CD4-positive, alpha-beta T cell treated with Interferon alpha-2 for 1 hour (primary cell): ENCODE data around the gene SLC35E1.
A peak's percentile ranks its signal among the peaks of the same experiment; 100 is the strongest.
"Not testable (repeated sequence)": the region's sequence is repeated elsewhere in the genome, so short reads cannot be mapped to it uniquely, and the experiment has no call there.

ENCODE experiments used
- DNase-seq, 2 donors: peaks; one replicate each; pipeline ENCODE4 v3.0.0-alpha.2; 2020 to 2022

SLC35E1 gene

DNA sequence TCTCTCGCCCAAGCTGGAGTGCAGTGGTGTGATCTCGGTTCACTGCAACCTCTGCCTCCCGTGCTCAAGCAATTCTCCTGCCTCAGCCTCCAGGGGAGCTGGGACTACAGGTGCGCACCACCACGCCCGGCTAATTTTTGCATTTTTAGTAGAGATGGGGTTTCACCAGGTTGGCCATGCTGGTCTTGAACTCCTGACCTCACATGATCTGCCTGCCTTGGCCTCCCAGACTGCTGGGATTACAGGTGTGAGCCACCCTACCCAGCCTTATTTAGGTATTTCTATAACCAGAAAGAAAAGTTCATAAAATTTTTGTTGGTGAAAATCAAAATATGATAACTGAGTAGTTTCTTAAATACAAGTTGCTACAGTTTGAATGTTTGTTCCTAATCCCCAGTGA is 28.5 kb downstream of the SLC35E1 start:
- not testable (repeated sequence) for DNase-seq

GRCh38 chr19:16542910-16543472 is 29.2 kb downstream of the SLC35E1 start:
- DNase-seq, result no peak

DNA sequence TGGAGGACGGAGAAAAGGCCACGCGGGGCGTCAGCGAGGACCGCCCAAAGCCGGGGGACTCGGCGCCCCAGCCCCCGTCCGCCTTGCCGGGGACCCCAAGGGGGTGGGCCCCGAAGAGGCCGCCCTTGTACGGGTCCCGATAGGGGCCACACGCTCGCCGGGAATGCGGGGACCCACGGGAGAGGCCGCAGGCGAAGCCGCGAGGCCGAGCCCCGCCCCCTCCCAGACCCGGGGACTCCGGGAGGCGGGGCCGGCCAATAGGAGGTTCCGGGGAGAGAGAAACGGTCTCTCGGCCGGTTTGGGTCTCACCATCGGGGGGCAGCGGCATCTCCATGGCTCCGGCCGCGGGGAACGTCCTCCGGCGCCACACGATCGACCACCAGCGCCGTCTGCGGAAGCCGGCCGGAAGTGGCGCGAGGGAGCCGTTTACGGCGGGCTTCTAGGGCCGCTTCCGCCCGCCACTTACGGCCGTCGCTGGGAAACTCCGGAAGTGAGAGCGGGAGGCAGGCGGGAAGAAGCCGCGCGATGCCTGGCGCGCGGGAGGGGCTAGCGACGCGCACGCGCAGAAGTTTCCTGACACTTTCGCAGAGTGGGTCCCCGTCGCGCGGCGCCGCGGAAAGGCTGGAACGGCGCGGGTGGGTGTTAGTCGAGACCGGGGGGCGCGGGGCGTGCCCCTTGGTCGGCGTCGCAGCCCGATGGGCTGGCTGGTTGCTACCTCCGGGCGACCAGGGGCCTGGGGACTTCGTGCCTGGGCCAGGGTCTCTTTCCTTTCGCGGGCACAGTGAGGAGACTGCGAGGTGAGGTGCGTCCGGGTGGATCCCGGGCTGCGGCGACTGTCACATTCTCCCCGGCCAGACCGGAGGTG is 29.9 kb downstream of the SLC35E1 start, which contains the start of gene CHERP:
Gene CHERP, minus strand, starts transcription at position 393 of the 865 bp plus-strand sequence. Its CDS starts 59 bp downstream, at position 334.
- DNase-seq, result peak; percentile 94 to 96

DNA sequence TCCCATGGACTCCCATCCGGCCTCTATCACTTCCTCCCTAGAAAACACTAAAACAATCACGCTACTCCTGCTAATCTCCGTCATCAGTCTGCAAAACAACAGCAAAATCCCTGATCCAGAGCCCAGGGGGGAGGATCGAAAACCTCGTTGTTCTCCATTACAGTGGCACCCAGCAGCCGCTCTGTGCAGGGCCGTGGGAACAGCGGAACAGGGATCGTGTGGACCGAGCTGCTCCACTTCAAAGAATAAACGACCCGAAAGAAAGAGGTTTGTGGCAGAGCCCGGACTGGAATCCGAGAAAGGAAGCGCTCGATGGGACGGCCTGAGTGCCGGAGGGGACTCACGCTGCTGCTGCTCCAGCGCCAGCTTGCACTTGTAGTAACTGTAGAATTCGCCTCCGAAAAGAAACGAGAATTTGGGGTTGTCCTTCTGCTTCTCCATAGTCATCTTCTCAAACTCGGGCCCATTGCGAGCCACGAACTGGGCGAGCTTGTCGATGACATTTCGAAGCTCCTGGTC is 30.6 kb downstream of the SLC35E1 start:
- DNase-seq, result no peak

DNA sequence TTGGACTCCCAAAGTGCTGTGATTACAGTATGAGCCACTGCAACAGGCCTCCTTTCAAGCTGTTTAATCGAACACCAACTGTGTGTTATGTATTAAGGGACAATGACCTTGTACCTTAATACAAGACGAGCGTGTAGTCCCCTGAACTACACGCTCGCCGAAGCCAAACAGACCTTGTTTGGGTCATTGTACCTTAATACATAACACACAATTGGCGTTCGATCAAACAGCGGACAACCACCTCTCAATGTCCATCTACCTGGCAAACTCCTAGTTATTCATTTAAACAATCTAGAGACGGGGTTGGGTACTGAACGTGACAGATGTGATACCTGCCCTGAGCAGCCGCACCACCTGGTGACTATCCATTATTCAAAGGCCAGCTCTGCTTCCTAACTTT is 31.3 kb downstream of the SLC35E1 start:
- DNase-seq, result no peak

DNA sequence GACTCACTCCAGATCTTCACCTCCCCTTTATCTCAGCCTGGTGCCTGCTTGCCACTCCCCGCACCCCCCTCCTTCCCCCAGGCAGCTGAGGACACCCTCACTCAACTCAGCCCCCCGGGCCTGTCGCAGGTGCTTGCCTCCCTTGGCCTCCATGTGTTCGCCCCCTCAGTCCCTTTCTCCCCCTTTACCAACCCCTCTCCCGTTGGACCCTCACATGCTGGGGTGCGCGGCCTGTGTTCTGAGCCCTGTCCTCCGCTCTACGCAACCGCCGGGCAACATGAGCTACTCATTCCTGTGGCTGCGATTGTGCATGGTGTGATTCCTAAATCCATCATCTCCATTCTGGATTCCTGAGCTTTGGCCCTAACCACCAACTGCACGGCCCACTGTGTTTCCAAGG is 35.1 kb downstream of the SLC35E1 start:
- DNase-seq, result no peak

DNA sequence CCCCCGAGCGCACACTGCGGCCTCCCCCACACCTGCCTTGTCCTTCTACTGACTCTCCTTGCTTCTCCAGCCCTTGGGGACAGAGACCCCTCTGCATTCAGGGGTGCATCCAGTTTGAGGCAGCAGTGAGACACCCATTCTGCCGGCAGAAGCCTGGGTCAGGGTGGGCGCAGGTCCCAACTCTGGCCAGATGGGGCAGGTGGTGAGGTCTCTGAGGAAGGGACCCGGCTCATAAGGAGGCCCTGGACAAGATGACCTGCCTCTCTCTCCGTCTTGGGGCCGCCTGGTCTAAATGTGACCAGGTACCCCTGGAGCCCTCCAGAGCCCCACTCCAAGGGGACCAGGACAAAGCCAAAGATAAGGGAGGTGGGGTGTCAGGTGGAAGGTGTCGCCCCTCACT is 36.1 kb downstream of the SLC35E1 start:
- no peak for DNase-seq

GRCh38 chr19:16535381-16535780 is 36.8 kb downstream of the SLC35E1 start:
- DNase-seq, result no peak

GRCh38 chr19:16532440-16533234 is 39.6 kb downstream of the SLC35E1 start:
- no peak for DNase-seq

DNA sequence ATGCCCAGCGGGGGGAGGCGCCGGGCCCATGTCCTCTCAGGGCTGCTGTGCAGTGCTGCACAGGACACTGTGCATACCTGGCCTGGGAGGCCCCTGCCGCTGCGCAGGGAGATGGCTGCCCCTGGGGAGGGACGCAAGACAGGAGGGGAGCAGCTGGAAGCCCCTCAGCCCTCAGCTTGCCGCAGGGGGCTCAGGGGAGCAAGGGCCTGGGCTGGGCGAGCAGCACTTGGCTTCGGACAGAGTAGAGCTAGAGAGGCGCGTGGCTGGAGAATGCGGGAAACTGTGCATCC is 40.9 kb downstream of the SLC35E1 start:
- no peak for DNase-seq

GRCh38 chr19:16530540-16531379 is 41.5 kb downstream of the SLC35E1 start:
- no peak for DNase-seq

DNA sequence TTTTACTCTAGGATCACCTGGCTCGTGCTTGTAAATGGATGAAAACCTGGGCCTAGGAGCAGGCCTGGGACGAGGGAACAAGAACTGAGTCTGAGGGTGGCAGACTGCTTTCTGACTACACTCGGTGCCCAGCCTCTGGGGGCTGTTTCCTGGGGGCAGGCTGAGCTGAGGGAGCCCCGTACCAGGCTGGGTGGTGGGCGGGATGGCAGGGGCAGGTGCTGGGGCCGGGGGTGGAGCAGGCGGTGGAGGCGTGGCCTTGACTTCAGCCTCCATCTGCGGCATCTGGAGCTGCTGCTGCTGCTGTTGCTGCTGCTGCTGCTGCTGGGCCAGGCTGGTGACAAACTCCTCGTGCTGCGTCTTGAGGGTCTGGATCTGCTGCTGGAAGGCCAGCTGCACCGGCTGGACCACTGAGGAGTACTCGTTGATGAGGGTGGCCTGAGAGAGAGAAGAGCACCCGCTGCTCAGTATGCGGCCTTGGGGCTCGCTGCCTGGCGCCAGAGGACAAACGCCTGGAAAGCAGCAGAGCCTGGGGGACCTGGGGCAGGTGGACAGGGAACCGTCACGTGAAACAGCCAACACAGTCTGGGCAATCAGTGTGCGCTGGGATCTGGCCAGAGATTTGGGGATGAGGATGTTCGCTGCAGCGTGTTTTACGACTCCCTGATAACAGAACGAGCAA is 42.6 kb downstream of the SLC35E1 start:
- DNase-seq, result no peak

GRCh38 chr19:16527971-16528521 is 44.2 kb downstream of the SLC35E1 start:
- DNase-seq, result peak; percentile 42 to 57

DNA sequence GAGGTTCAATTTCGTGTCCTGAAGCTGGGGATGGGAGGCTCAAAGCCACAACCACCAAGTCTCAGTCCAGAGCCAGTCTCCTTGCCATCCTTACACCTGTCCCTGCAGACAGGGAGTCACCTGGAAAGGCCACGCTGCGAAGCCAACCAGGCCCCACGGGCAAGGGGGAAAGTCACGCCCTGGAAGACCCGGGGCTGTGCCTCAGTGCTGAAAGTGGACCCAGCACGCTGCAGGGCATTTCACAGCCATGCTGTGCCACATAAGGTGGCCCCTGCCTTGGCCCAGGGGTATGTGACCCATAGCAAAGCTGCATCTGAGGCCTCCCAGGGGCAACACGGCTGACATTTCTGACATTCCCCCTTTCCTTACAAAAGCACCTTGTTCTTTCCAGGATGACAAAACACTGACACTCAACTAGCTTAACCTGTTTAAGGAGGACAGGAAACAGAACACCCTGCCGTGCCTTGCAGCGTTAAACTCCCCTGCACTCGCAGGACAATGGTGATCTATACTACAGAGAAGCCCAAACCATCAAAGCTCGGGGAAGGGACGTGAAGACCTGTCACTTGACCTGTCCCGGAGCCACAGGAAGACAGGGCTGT is 44.8 kb downstream of the SLC35E1 start:
- DNase-seq, result no peak

DNA sequence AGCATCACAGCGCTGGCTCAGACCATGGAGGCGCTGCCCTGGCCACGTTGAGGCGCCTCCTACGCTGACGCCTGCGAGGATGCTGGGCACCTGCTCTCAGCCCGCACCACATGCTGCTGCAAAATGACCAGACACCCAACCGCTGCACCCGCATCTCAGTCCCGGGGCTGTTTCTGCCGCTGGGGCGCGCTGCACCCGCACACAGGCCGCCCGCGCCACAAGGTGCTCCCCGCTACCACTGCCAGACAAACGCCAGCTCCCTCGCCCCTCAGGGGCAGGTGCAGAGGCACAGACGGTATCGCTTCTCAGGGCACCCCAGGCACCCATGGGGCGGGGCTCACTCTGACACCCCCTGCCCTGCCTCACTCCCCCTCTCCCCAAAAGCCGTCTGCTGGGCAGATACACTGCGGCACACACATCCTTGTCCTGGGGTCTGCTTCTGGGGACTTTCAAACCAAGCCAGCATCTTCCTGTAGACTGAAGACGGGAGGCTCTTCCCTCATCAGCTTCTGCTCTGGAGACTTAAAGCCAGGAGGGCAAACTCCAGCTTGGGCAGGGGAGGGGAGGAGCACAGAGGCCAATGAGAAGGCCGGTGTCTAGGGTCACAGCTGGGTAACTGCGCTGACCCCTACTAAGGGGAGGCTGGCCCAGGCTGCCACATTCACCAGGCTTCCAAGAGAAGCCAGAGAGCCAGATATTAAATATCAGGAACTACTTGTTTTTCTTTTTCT is 46.3 kb downstream of the SLC35E1 start:
- no peak for DNase-seq

- no peak for DNase-seq
Measured at GRCh38 chr19:16524991-16525734, 47.1 kb downstream of the SLC35E1 start.

DNA sequence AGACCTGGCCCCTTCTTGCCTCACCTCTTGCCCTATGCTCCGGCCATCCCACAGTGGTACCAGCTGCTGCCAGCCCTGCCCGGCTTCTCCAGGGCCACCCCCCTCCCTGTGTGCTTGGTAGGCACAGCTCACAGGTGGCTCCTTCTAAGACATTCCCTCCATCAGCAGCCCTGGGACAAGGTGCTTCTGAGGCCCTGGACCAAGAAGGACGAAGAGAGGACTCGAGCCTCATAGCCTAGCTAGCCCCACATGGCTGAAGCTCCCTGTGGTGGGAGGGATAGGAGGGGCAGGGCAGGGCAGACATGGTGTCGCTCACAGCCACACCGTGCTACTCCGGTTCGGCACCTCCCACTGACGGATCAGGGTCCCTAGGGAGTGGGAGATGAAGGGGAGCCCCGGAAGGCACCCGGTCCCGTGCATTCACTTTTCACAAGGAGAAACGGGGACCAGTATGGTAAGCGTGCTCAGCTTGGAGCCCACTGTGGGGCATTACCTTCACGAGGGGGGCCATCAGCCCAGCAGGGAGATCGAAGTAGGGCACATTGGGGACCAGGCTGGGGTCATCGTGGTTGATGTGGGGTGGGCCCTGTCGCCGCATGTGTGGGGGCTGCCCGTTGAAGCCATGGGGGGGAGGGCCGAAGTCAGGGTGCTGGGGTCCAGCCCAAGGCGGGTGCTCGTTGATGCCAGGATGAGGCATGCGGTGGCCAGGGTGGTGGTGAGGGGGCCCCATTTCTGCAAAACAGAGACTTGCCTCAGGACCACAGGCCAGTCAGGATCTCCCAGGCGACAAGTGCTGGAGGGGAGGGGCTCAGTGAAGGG is 49.4 kb downstream of the SLC35E1 start:
- DNase-seq, result no peak

- no peak for DNase-seq
Measured at GRCh38 chr19:16521715-16522289, 50.4 kb downstream of the SLC35E1 start.
